ENCODE measurements around the gene IQCB1.

GRCh38 chr3:121870717-121871116, 35.9 kb upstream of the IQCB1 start:
- TF ChIP-seq FOSL1 (tag; conservative IDR thresholded peaks at IDR 0.05) (no peak), SETDB1 (IDR thresholded peaks at IDR 0.05; ENCODE audit: low read length) (no peak), CREBBP (IDR thresholded peaks at IDR 0.05; ENCODE audit: low read depth, low read length) (no peak), ZNF3 (CRISPR knock-in tag; IDR thresholded peaks at IDR 0.05) (no peak), DPF2 (IDR thresholded peaks at IDR 0.05) (no peak), EZH2 (IDR thresholded peaks at IDR 0.05; ENCODE audit: borderline replicate concordance, low read depth, low read length) (no peak), IRF2 (CRISPR knock-in tag; IDR thresholded peaks at IDR 0.05) (no peak), MEF2D (tag; conservative IDR thresholded peaks at IDR 0.05; ENCODE audit: low read depth) (no peak), EP300 (IDR thresholded peaks at IDR 0.05; ENCODE audit: low read length) (no peak), ZNF561 (CRISPR knock-in tag; conservative IDR thresholded peaks at IDR 0.05) (no peak), ETS2 (tag; IDR thresholded peaks at IDR 0.05; ENCODE audit: borderline replicate concordance, poor library complexity, severe bottlenecking) (no peak), DDX20 (tag; IDR thresholded peaks at IDR 0.05; ENCODE audit: low read depth) (no peak)
- TF ChIP-seq, protein P1, sequence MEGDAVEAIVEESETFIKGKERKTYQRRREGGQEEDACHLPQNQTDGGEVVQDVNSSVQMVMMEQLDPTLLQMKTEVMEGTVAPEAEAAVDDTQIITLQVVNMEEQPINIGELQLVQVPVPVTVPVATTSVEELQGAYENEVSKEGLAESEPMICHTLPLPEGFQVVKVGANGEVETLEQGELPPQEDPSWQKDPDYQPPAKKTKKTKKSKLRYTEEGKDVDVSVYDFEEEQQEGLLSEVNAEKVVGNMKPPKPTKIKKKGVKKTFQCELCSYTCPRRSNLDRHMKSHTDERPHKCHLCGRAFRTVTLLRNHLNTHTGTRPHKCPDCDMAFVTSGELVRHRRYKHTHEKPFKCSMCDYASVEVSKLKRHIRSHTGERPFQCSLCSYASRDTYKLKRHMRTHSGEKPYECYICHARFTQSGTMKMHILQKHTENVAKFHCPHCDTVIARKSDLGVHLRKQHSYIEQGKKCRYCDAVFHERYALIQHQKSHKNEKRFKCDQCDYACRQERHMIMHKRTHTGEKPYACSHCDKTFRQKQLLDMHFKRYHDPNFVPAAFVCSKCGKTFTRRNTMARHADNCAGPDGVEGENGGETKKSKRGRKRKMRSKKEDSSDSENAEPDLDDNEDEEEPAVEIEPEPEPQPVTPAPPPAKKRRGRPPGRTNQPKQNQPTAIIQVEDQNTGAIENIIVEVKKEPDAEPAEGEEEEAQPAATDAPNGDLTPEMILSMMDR (IDR thresholded peaks at IDR 0.05 in 2 of 3, conservative IDR thresholded peaks at IDR 0.05 in 1 of 3; ENCODE audit: insufficient read depth in 2 of 3, low read depth in 1 of 3, low read length in 3 of 3): no peak

Measured in K562 (cell line).